Measurements from ENCODE around the gene REPIN1.

DNA sequence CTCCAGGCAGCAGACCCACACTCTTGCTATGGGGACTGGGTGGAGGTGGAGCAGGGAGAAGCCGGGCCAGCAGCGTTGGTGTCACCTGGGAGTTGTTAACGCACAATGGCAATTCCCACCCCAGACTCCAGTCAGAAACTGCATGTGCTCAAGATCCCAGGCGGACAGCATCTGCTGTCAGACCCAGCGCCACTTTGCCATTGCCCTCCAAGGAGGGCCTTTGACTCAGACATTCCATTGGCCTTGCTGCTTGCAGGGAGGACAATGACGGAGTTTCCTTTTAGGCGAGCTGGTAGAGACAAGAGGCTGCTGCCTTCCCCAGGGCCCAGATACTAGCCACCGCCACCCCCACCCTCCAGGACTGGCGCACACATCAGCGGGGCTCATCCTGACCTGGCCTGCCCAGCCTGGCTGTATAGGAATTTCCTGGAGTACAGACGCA, 45.0 kb downstream of the REPIN1 start:
- TF ChIP-seq, protein P1, sequence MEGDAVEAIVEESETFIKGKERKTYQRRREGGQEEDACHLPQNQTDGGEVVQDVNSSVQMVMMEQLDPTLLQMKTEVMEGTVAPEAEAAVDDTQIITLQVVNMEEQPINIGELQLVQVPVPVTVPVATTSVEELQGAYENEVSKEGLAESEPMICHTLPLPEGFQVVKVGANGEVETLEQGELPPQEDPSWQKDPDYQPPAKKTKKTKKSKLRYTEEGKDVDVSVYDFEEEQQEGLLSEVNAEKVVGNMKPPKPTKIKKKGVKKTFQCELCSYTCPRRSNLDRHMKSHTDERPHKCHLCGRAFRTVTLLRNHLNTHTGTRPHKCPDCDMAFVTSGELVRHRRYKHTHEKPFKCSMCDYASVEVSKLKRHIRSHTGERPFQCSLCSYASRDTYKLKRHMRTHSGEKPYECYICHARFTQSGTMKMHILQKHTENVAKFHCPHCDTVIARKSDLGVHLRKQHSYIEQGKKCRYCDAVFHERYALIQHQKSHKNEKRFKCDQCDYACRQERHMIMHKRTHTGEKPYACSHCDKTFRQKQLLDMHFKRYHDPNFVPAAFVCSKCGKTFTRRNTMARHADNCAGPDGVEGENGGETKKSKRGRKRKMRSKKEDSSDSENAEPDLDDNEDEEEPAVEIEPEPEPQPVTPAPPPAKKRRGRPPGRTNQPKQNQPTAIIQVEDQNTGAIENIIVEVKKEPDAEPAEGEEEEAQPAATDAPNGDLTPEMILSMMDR (IDR thresholded peaks at IDR 0.05): no peak
- no peak for TF ChIP-seq POLR2A (IDR thresholded peaks at IDR 0.05)
